Stomach (tissue), 4 donors: Measurements from ENCODE around the gene SUMO1.

Source experiments
- CTCF ChIP-seq, 7 experiments: fragments of 450-650 bp in 4 of 7; fragments of 200-600 bp in 3 of 7; sonication (generic) in 3 of 7; IDR thresholded peaks; one replicate each; pipeline ENCODE4 v1.5.1; 2016 to 2019; ENCODE audit warnings: antibody characterized with exemption in 7 of 7, control low read depth in 2 of 7, mild to moderate bottlenecking in 1 of 7
- POLR2A ChIP-seq, 4 donors: fragments of 450-650 bp; IDR thresholded peaks; one replicate each; pipeline ENCODE4 v1.6.1; 2016; ENCODE audit warnings: antibody characterized with exemption in 4 of 4, control low read depth in 2 of 4, mild to moderate bottlenecking in 1 of 4, moderate library complexity in 1 of 4
- POLR2AphosphoS5 ChIP-seq, 3 donors: sonication (generic); formaldehyde crosslinking; IDR thresholded peaks; one replicate each; pipeline ENCODE4 v1.6.1; 2016; ENCODE audit warnings: antibody characterized with exemption in 3 of 3

- no peak for TF ChIP-seq CTCF (IDR thresholded peaks at IDR 0.05)
- no peak for TF ChIP-seq POLR2AphosphoS5 (IDR thresholded peaks at IDR 0.05)
- no peak for TF ChIP-seq POLR2A (IDR thresholded peaks at IDR 0.05)
Observed at GRCh38 chr2:202261531-202261930, 23.1 kb upstream of the SUMO1 start.
